ENCODE results near the gene FN3K.
"Not testable (repeated sequence)": the region's sequence is repeated elsewhere in the genome, so short reads cannot be mapped to it uniquely, and the experiment has no call there.

Gene FN3K

DNA sequence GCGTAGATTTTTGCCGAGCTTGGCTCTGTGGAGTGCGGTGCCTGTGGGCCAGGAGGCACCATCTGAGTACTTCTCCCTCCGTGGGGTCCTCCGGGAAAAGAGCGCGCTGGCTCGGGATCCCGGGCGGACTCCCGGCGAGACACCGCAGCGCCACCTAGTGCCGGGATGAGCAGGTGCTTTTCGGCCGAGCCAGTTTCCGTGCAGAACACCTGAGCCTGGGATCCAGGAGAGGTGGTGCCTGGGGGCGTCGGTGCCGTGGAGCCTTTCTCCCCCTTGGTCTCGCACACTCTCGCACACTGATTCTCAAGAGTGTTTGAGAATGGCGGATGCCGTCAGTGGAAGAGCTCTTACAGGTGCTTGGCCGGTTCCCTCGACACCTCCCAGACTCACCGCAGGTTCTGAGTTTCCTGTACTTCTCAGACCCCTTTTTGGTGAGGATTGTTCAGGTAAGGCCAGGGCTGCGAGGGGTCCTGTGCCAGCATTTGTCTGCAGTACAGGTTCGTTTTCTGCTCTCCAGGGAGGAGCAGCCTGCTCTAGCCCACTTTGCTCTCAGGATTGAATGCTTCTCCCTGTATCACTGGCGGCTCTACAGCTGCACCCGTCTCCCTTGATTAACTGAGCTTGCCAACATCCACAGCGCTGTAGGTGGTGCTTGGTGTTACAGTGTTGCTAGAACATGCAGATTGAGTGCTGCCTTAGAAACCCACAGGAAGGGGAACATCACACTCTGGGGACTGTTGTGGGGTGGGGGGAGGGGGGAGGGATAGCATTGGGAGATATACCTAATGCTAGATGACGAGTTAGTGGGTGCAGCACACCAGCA lies 39.8 kb downstream of the FN3K start:
- DNase-seq = peak; percentile 31

DNA sequence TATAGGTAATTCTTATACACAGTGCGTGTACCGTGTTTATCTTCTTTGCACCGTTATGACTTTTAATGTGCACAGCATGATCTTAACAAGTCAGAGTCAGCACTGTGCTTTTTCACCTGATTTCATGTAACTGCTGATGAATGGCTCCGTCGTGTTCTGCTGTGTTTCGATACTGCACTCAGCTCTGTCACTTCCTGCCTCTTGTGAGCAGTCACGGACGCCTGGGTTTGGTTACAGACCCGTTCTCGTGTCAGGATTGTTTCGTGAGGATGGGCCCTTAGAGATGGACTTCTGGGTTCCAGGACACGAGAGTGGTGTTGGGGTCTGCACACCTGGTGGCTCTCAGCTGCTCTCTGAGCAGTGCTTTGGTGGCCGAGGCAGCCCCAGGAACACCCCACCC lies 41.0 kb downstream of the FN3K start:
- DNase-seq = no peak

DNA sequence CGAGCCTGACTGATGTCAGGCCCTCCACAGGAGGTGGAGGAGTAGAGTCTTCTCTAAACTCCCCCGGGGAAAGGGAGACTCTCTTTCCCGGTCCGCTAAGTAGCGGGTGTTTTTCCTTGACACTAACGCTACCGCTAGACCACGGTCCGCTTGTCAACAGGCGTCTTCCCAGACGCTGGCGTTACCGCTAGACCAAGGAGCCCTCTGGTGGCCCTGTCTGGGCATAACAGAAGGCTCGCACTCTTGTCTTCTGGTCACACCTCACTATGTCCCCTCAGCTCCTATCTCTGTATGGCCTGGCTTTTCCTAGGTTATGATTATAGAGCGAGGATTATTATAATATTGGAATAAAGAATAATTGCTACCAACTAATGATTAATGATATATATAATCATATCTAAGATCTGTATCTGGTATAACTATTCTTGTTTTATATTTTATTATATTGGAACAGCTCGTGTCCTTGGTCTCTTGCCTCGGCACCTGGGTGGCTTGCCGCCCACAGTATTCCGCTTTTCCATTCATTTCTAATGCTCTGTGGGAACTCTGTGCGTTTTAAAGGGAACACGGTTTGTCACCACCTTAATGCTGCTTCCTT lies 42.5 kb downstream of the FN3K start:
- DNase-seq = not testable (repeated sequence)

DNA sequence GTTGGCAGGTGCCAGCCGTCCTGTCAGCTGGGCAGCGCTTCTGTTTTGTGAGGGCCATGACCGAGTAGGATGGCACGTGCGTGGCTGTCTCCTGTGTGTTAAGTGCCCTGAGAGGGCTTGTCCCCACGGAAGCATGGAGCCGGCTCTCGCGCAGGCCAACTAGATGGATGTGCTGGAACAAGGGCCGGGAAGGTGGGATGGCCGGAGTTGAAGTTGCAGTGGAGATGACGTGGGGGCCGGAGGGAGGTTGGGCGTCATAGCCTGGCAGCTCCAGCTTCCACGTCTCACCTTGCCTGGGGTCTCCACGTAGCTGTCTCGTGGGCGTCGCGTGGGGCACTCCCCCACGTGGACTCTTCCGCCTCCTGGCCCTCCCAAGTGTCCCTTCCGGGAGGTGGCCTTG lies 44.1 kb downstream of the FN3K start:
- DNase-seq = no peak

DNA sequence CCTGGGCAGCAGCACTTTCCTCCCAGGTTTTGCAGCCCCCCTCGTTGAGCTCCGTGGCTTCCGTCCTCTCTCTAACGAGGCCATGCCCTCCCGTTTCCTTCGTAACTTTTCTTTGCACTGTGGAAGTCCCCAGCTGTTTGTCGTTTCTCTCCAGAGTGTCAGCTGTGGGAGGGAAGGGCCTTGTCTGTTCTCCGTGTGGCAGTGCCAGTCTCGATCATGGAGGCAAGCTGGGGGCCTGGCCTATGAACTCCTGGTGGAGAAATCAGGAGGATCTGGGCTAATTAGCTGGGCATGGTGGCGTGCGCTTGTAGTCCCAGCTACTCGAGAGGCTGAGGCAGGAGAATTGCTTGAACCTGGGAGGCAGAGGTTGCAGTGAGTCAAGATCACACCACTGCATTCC lies 44.8 kb downstream of the FN3K start:
- no peak for DNase-seq

DNA sequence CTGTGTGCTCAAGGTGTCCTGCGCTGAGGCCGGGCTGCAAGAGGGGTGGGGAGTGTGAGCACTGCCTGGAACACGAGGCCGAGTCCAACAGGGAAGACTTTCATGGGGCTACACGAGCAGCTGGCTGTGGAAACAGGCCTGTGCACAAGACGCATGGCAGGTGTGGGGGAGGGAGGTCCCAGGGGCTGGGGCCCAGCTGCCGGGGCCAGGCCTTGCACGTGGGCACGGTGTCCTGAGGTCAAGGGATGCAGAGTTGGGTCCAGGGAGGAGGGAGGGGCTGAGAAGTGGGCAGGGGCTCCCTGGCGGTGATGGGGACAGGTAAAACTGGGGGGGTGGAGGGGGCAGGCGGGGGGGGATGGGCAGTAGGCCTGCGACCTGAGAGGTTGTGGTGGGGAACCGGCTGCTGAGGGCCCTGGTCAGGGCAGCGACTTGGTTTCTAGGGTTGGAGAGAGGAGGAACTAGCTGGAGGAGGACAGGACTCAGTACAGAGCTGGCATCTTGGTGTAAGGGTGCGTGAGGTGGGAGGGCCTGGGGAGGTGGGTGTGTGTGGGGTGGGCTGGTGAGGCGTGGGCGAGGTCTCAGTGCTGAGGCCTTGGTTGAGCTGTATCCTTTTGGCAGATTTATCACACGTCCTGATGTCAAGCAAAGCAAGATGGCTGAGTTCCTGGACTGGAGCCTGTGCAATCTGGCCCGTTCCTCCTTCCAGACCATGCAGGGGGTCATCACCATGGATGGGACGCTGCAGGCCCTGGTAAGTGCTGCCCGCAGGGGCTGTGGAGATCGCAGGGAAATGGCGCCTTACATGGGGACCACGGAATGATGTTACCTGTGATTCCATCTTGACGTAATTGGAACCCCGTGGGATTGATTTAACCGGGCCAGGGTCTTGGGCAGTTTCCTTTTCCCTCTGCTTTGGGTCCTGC lies 45.8 kb downstream of the FN3K start:
- no peak for DNase-seq

DNA sequence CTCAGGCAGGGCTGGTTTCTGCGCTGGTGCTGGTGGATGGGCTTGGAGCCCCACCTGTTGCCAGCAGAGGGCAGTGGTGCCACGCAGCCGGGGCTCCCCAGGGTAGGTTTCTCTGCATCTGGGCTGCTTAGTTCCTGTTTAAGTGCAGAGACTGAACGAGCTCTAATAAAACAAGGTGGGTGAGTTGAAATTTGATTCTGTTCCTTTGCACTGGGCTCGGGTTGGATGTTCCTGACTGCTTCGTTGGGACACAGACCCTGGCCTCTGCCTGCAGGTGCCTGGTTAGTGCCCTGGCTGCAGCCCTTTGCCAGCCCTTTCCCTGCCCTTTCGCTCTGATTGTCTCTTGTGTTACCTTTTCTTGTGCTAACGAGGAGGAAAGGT lies 46.5 kb downstream of the FN3K start:
- DNase-seq = peak; percentile 87

DNA sequence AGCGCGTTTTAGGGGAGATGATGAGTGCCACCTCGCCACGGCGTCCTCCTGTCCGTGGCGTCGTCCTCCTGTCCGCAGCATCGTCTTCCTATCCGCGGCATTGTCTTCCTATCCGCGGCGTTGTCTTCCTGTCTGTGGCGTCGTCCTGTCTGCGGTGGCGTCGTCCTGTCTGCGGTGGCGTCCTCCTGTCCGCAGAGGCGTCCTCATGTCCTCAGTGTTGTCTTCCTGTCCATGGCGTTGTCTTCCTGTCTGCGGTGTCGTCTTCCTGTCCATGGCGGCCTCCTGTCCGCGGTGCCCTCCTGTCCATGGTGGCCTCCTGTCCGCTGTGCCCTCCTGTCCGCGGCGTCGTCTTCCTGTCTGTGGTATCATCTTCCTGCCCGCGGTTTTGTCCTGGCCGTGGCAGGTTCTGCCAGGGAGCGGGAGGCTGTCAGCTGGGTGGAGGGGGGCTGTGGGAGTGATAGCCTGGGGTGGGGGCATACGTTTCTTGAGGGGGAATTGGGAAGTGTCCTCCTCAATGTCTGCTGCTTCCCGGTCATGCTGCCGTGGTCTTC lies 47.3 kb downstream of the FN3K start:
- no peak for DNase-seq

DNA sequence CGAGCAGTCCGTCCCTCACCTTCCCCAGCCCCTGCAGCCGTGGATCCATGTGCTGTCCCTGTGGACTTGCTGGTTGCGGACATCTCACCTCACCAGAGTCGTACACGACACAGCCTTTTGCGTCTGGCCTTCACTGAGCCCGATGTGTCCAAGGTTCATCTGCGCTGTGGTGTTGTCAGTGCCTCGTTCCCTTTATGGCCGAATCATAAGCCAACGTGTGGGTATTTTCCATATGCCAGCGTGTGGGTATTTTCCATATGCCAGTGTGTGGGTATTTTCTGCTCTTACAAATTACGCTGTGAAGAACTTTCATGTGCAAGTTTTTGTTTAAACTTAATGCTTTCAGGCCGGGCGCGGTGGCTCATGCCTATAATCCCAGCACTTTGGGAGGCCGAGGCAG lies 48.1 kb downstream of the FN3K start:
- no peak for DNase-seq

DNA sequence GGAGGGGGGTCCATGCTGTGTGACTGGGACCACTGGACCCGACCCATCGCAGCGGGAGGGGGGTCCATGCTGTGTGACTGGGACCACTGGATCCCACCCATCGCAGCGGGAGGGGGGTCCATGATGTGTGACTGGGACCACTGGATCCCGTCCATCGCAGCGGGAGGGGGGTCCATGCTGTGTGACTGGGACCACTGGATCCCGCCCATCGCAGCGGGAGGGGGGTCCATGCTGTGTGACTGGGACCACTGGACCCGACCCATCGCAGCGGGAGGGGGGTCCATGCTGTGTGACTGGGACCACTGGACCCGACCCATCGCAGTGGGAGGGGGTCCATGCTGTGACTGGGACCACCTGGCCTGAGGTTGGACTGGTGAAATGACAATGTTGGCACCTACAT lies 50.2 kb downstream of the FN3K start:
- not testable (repeated sequence) for DNase-seq

DNA sequence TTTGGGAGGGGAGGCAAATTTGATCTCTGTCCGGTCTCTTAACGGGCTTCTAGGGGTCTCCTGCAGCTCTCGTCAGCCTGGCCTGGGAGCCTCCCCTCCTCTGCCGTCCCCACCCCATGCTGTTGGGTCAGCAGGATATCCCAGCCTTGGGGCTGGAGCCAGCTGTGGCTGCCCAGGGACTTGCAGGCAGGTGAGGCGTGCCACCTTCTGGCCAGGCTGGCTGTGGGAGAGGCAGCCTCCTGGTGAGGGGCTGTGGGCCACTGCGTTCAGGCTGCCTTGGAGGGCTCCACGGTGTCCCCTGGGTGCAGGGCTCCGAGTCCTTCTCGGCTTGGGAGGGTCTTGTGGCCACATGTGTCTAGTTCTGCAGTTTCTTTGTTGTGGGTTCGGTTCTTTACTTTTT lies 51.0 kb downstream of the FN3K start:
- no peak for DNase-seq

DNA sequence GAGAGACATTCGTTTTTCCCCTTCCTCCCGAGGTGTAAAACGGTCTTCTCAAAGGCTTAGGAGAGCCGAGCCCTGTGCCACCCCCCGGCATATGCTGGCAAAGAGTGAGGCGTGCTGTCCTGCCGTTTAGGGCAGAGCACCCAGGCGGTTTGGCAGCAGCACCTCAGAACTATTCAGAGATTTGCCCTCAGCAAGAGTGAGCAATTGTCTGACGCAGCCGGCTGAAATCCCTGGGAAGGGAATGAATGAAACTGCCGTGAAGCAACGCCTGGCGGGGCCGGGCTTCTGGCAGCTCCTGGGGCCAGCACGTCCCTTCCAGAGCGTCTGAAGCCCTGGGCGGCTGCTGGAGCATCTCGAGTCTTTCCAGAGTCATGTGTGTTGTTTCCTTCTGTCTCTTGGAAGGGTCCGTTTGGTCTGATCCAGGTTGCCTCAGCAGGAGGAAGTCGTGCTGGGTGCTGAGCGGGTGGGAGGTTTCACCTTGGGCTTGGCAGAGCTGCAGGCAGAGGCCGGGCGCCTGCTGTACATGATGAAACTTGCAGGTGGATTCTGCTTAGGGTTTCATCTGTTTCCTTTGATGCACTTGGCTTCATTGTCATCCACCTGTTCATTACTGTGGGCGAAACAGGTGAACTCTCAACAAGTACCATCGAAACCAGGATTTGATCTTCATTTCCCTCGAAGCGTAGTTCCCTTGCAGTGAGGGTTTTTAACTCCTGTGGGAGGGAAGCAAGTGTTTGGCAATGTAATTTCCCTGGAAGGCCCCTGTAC lies 51.9 kb downstream of the FN3K start:
- no peak for DNase-seq

DNA sequence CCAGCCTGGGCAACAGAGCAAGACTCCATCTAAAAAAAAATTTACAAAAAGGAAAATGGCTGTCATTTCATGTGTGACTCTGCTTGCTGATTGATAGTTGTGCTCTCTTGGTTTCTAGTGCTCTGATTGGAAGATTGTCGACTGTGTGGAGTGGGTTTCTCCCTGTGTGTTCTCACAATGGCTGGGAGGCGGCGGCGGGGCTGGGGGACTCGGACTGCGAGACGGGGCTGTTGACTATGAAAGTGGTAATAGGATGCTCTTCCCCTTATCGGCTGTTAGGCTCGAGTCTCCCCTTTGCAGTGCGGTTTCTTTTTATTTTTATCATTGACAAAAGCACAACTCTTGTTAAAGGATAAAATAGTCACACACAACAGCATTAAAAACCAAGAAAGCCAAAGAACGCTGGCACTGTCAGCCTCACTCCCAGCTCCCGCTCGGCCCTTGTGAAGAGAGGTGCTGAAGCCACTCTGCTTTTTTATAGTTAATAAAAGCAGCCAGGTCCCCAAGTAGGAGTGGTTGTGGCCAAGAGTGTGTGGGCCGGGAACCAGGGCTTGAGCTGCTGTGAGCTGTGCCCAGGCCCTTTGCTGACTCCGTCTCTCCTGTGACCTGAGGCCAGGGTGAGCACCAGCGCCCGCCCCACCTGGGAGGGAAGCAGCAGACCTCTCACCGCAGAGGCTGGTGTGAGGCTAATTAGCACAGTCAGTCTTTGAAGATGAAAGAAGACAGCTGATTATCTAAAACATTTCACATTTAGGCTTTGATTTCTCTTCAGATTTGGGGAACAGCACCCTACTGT lies 53.0 kb downstream of the FN3K start:
- DNase-seq = peak; percentile 23

DNA sequence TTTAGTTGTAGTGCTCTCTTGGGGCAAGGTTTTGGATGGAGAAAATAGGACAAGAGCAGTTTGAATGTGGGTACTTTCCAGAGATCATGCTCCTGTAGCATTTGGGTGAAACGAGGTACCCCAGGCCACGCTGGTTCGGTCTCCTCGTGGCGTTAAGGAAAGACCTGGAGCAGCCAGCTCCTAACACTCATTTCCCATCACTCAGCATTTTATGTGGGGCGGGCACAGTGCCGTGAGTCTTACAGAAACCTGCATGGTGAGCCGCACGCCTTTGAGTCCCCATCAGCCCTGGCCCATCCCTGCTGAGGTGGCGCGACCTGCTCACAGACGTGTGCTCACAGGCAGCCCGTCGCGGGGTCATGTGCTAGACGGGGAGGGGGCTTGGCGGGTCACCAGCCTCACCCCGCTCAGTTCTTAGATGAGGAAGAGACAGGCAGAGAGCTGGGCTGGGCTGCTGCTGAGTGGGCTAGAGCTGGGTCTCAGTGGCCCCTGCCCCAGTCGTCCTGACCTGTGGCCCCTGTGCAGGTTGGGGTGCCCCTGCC lies 53.7 kb downstream of the FN3K start:
- no peak for DNase-seq

DNA sequence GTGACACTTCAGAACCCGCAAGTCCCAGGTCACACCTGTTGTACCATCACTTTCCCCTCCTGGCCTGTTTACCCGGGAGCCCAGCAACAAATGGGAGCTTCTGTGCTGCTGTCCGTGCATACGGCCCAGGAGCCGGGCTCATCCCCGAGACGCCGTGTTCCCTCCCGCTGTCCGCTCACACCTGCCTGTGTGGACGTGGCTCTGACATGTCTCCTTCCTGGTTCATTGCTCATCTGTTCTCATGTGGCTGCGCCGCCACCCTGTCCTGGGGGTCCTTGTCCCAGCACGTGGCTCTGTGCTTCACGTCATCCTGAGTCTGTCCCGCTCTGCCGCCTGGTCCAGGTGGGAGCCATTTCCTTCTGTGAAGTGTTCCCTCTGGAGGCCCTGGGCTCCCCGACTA lies 54.4 kb downstream of the FN3K start:
- DNase-seq = no peak

DNA sequence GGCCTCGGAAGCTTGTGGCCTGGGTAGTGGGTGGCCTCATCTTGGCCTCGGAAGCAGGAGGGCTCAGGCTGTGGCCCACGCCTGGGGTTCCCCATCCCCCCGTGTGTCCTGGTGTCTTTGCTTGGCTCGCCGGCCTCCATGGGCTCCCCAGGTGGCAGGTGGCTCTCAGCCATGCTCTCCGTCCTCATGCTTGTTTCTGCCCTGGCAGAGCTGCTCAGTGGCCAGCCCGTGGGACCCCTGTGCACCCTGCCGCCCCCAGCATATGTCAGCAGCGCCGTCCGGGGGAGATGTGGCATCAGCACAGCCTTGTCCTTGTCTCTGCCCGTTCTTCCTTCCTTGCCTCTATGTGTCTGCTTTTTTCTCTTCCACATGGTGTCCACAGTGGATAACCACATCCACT lies 55.0 kb downstream of the FN3K start:
- DNase-seq = no peak

DNA sequence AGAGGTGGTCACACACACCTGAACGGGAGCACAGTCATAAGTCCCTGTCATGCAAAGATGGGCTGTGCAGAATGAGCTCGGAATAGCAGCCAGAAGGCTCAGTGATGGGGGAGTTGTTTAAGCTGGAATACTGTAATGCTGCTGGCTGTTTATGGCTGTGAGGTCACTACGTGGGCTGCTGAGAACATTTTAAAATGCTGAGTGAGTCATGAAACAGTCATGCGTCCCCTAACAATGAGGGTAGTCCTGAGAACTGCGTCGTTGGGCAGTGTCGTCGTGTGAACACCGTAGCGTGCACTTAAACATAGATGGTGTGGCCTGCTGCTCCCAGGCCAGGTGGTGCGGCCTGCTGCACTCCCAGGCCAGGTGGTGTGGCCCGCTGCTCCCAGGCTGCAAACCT lies 56.1 kb downstream of the FN3K start:
- DNase-seq = no peak

DNA sequence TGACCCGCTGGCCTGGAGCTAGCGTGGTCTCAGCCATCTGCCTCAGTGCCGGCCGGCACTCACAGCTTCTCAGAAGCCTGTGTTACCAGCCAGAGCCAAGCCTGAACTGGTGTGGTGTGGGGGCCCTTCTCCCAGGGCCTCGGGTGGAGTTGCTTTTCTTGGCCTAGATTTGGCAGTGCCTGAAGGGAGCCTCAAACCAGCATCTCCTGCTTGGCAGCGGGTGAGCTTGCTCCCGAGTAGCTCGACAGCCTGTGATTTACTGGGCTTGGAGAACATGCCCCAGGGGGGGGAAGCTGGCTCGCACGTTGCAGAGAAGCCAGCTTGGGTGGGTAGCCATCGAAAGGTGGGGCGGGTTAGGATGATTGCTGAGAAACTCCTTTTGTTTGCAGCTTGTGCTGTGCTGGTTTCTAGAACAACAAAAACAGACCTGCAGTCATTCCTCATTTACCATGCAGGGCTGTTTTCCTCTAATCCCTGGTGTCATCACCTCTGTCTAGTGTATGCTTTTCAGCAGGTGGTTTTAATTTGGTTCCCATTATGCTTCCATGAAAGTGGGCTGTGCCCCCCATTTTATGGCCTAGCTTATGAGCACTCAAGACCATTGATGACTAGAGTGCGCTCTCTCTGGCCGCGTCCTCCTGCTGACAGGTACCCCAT lies 58.7 kb downstream of the FN3K start:
- DNase-seq = no peak

DNA sequence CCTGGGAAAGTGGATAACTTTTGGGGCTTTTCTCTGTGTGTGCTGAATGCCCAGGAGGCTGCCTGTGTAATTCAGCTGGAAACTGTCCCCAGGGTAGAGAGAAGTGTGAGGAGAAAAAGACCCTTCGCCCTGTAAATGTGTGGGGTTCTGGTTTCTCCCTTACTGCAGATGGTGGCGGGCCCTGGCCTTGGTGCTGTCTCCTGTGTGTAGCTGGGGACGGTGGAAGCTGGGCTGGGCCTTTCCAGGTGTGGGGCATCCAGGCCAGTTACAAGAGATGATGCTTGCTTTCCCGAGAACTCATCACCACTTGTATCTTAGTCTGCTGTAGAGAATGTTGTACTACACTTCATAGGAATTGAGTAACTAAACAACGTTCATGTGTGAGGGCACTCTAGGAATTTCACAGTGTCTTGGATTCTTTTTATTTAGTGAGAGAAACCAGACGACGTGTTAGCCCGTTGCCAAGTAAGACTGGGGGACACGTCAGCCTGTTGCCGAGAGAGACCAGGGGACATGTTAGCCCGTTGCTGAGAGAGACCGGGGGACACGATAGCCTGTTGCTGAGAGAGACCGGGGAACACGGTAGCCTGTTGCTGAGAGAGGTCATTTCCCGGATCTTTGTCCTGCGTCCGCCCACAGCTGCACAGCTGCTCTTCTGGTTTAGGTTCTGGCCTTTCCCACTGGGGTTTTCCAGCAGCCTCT lies 59.5 kb downstream of the FN3K start:
- DNase-seq = no peak

DNA sequence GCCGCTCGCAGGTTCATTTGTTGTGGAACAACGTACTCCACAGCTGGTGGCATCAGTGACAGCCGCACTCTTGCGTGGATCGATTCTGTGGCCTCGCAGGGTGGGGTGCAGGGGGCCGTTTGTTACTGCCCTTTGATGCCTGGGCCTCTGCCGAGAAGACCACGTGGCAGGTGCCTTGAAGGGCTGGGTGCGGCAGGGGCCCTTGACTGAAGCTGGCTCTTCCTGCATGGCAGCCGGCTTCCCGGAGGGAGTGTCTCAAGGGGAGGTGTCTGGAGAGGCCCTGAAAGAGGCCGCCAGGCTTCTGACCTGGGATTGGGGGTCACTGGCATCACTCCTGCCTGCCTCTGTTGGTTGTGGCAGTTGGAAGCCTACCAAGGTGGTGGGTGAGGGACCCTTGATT lies 60.2 kb downstream of the FN3K start:
- no peak for DNase-seq

Data from activated gamma-delta T cell treated with Interleukin-2 at 50 U/mL for 16 hours (primary cell).